Tibial nerve (tissue), 4 donors: ENCODE data around the gene NIPAL3.

Experiments
- EP300 ChIP-seq, 2 donors: sonication (generic); formaldehyde crosslinking; IDR thresholded peaks; one replicate each; pipeline ENCODE4 v1.6.1; 2017; ENCODE audit warnings: antibody characterized with exemption in 2 of 2, mild to moderate bottlenecking in 1 of 2
- POLR2A ChIP-seq, 2 donors: fragments of 450-650 bp; IDR thresholded peaks; one replicate each; pipeline ENCODE4 v1.6.1; 2017; ENCODE audit warnings: antibody characterized with exemption in 2 of 2, mild to moderate bottlenecking in 2 of 2, moderate library complexity in 2 of 2
- TF ChIP-seq, protein P1 (sequence below), 5 experiments: fragments of 200-600 bp in 3 of 5; fragments of 450-650 bp in 2 of 5; sonication (generic) in 3 of 5; IDR thresholded peaks; one replicate each; pipeline ENCODE4 v1.5.1; 2016 to 2019; ENCODE audit warnings: antibody characterized with exemption in 5 of 5, mild to moderate bottlenecking in 3 of 5, moderate library complexity in 2 of 5

DNA sequence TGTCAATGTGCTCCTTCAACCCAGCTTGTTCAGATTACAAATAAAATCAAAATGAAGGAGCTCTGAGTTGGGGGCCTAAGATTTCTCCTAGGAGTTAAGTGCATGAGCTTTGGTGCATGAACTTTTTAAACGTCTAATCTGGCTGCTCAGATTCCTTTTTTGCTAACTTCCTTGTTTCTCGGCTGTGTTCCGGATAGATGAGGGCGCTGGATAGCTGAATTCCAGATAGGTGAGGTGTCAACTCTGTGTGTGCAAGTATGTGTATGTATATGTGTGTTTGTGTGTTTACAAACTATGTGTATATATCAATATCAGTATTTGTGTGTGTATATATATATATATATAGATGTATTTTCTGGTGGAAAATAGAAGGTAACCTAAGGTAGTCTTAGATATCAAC lies 49.5 kb downstream of the NIPAL3 start:
- no peak for TF ChIP-seq EP300 (IDR thresholded peaks at IDR 0.05)
- TF ChIP-seq, protein P1, sequence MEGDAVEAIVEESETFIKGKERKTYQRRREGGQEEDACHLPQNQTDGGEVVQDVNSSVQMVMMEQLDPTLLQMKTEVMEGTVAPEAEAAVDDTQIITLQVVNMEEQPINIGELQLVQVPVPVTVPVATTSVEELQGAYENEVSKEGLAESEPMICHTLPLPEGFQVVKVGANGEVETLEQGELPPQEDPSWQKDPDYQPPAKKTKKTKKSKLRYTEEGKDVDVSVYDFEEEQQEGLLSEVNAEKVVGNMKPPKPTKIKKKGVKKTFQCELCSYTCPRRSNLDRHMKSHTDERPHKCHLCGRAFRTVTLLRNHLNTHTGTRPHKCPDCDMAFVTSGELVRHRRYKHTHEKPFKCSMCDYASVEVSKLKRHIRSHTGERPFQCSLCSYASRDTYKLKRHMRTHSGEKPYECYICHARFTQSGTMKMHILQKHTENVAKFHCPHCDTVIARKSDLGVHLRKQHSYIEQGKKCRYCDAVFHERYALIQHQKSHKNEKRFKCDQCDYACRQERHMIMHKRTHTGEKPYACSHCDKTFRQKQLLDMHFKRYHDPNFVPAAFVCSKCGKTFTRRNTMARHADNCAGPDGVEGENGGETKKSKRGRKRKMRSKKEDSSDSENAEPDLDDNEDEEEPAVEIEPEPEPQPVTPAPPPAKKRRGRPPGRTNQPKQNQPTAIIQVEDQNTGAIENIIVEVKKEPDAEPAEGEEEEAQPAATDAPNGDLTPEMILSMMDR (IDR thresholded peaks at IDR 0.05): no peak
- no peak for TF ChIP-seq POLR2A (IDR thresholded peaks at IDR 0.05)
